HL-60 (cell line): Measurements from ENCODE around the gene RMDN2.

Experiments used
- DNase-seq, 2 experiments: peaks; one replicate each; pipeline ENCODE4 v3.0.0-alpha.2; 2010 to 2020; ENCODE audit warnings: low read depth in 1 of 2, low spot score in 1 of 2
- H3K27ac ChIP-seq: fragments of 250-450 bp; sonication (Bioruptor Pico); replicated peaks from 2 replicates; pipeline ENCODE4 v1.5.1; 2020; ENCODE audit warnings: mild to moderate bottlenecking, moderate library complexity
- H3K27me3 ChIP-seq: fragments of 250-450 bp; sonication (Bioruptor Pico); 2 replicates; pipeline ENCODE4 v1.5.1; 2021; ENCODE audit warnings: mild to moderate bottlenecking, moderate library complexity; ENCODE audit not compliant: insufficient read depth, poor library complexity, severe bottlenecking
- H3K4me3 ChIP-seq: replicated peaks from 2 replicates; pipeline ENCODE4 v1.5.1; 2011; ENCODE audit warnings: mild to moderate bottlenecking, control low read depth, low read length; ENCODE audit not compliant: insufficient read depth
- GABPA ChIP-seq: IDR thresholded peaks from 2 replicates; pipeline ENCODE4 v1.6.1; 2012; ENCODE audit warnings: low read depth
- POLR2AphosphoS5 ChIP-seq: IDR thresholded peaks from 2 replicates; pipeline ENCODE4 v1.6.1; 2012; ENCODE audit warnings: low read depth
- SPI1 ChIP-seq: IDR thresholded peaks from 2 replicates; pipeline ENCODE4 v1.6.1; 2012; ENCODE audit warnings: low read depth, mild to moderate bottlenecking, borderline replicate concordance
- TF ChIP-seq, protein P1 (sequence below): IDR thresholded peaks from one replicate; pipeline ENCODE4 v1.5.1; 2011; ENCODE audit warnings: low read length, control low read depth, inconsistent platforms; ENCODE audit not compliant: insufficient read depth
- TF ChIP-seq, protein P2 (sequence below): IDR thresholded peaks from 2 replicates; pipeline ENCODE4 v1.6.1; 2012; ENCODE audit warnings: low read depth; ENCODE audit not compliant: insufficient replicate concordance

Gene RMDN2

DNA sequence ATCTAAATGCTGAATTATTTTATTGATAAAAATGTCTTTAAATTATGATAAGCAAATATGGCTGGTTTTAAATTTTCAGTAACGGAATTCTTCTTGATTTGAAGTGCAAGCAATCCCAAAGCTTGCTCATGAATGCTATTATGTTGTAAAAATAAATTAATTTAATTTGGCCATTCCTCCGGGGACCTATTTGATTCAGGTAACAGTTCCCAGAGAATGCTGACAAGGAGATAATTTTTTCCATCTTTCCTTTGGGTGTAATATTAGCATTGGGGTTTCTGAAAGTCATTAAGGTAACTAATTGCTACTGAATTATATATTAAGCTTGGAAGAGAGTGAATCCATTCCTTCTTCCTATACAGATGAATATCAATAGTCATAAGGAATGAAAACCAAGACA, 12.5 kb upstream of the RMDN2 start:
- TF ChIP-seq, protein P1, sequence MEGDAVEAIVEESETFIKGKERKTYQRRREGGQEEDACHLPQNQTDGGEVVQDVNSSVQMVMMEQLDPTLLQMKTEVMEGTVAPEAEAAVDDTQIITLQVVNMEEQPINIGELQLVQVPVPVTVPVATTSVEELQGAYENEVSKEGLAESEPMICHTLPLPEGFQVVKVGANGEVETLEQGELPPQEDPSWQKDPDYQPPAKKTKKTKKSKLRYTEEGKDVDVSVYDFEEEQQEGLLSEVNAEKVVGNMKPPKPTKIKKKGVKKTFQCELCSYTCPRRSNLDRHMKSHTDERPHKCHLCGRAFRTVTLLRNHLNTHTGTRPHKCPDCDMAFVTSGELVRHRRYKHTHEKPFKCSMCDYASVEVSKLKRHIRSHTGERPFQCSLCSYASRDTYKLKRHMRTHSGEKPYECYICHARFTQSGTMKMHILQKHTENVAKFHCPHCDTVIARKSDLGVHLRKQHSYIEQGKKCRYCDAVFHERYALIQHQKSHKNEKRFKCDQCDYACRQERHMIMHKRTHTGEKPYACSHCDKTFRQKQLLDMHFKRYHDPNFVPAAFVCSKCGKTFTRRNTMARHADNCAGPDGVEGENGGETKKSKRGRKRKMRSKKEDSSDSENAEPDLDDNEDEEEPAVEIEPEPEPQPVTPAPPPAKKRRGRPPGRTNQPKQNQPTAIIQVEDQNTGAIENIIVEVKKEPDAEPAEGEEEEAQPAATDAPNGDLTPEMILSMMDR: no peak
- no peak for TF ChIP-seq GABPA
- TF ChIP-seq POLR2AphosphoS5: no peak
- no peak for TF ChIP-seq SPI1
- TF ChIP-seq, protein P2, sequence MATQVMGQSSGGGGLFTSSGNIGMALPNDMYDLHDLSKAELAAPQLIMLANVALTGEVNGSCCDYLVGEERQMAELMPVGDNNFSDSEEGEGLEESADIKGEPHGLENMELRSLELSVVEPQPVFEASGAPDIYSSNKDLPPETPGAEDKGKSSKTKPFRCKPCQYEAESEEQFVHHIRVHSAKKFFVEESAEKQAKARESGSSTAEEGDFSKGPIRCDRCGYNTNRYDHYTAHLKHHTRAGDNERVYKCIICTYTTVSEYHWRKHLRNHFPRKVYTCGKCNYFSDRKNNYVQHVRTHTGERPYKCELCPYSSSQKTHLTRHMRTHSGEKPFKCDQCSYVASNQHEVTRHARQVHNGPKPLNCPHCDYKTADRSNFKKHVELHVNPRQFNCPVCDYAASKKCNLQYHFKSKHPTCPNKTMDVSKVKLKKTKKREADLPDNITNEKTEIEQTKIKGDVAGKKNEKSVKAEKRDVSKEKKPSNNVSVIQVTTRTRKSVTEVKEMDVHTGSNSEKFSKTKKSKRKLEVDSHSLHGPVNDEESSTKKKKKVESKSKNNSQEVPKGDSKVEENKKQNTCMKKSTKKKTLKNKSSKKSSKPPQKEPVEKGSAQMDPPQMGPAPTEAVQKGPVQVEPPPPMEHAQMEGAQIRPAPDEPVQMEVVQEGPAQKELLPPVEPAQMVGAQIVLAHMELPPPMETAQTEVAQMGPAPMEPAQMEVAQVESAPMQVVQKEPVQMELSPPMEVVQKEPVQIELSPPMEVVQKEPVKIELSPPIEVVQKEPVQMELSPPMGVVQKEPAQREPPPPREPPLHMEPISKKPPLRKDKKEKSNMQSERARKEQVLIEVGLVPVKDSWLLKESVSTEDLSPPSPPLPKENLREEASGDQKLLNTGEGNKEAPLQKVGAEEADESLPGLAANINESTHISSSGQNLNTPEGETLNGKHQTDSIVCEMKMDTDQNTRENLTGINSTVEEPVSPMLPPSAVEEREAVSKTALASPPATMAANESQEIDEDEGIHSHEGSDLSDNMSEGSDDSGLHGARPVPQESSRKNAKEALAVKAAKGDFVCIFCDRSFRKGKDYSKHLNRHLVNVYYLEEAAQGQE: no peak
- no peak overlapping the region for H3K27ac ChIP-seq
- no peak overlapping the region for H3K4me3 ChIP-seq
- no peaks in the 10 kb centered on the region for H3K27me3 ChIP-seq
- no peak for DNase-seq

DNA sequence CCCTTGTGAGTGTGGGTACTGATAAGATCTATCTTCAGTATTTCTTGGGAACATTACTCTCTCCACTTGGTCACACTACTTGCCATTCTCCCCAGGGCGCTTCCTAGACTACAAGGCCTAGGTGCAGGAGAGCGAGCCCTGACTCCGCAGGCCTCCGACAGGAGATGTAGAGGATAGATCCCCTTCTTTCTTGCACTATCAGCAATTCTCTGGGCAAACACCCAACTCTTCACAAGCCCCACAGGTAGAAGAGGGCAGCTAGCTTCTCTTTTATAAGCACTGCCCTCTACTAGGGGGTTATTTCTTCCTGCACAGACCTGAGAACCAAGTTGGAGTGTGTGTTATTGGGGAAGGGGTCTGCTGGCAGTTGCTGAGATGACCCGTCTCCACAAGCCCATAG, 10.7 kb upstream of the RMDN2 start:
- Histone ChIP-seq H3K27ac (no peak overlapping the region), H3K4me3 (no peak overlapping the region)
- TF ChIP-seq SPI1 (no peak), GABPA (no peak), POLR2AphosphoS5 (no peak)
- TF ChIP-seq, protein P2: no peak
- TF ChIP-seq, protein P1: no peak

DNA sequence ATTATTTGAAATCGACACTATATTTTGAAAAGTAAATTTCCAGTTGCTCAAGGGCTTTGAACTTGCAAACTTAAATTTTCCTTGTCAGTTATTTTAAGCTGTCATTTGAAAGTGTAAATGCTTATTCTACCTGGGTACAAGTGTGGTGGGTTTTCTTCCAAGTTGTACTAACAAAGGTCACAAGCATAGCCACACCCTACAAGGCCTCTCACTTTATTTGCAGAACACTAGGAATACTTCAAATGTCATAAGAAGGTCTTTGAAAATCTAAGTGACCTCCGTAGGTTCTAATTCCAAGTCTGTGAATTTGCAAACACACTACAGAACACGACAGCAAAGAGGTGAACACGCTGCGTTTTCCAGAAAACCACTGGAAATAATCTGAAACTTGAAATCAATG, 9.3 kb upstream of the RMDN2 start:
- TF ChIP-seq, protein P2: no peak
- TF ChIP-seq, protein P1: no peak
- no peak for TF ChIP-seq GABPA
- TF ChIP-seq SPI1: no peak
- no peak for TF ChIP-seq POLR2AphosphoS5
- Histone ChIP-seq H3K4me3 (no peak overlapping the region), H3K27ac (no peak overlapping the region), H3K27me3 (no peaks in the 10 kb centered on the region)
- DNase-seq: no peak

More for the DNA sequence above, 10.7 kb upstream of the RMDN2 start:
- H3K27me3 ChIP-seq: no peaks in the 10 kb centered on the region
- DNase-seq: no peak
